AG04449 (cell line): ENCODE data around the gene NPAS2.

Source experiments
- CTCF ChIA-PET: fragments of 350-600 bp; formaldehyde crosslinking; extraction: SDS; loops from one replicate; lab custom pipeline; 2021; ENCODE audit warnings: antibody characterized with exemption; lab: Yijun Ruan, JAX
- POLR2A ChIA-PET: fragments of 400-600, 350-600 bp; formaldehyde crosslinking; extraction: SDS; loops from one replicate; lab custom pipeline; 2020; ENCODE audit warnings: antibody characterized with exemption, inconsistent platforms; lab: Yijun Ruan, JAX
- DNase-seq: peaks from one replicate; pipeline ENCODE4 v3.0.0-alpha.2; 2010; ENCODE audit warnings: low read depth, low spot score
- H3K4me3 ChIP-seq: 2 replicates; pipeline ENCODE4 v1.5.1; 2011; ENCODE audit warnings: low read depth, mild to moderate bottlenecking, control low read depth, low read length
- CTCF ChIP-seq: IDR thresholded peaks from one replicate; pipeline ENCODE4 v1.5.1; 2011; ENCODE audit warnings: mild to moderate bottlenecking, moderate library complexity, low read length, control low read depth, inconsistent platforms; ENCODE audit not compliant: insufficient read depth; ENCODE audit errors: missing control alignments

NPAS2 gene

GRCh38 chr2:100945930-100946607 is 126.1 kb downstream of the NPAS2 start:
- TF ChIP-seq CTCF: no peak
- CTCF ChIA-PET: interaction anchor here (1.5 kb wide), 1 partner anchor 216 kb away, joined by 5 read pairs; no protein-coding TSS in a partner anchor
- DNase-seq: no peak
- H3K4me3 ChIP-seq: no peak overlapping the region
- POLR2A ChIA-PET: no interaction called here

GRCh38 chr2:100948942-100949811 is 129.2 kb downstream of the NPAS2 start:
- no peak for DNase-seq
- ChIA-PET CTCF (interaction anchor here (1.4 to 1.7 kb wide), 2 partner anchors 10 to 219 kb away, joined by 3 read pairs; no protein-coding TSS in a partner anchor), POLR2A (interaction anchor here (1.0 kb wide), 1 partner anchor 14 kb away, joined by 4 read pairs; no protein-coding TSS in a partner anchor)
- no peak for TF ChIP-seq CTCF
- H3K4me3 ChIP-seq: no peak overlapping the region

- ChIA-PET POLR2A (no interaction called here), CTCF (no interaction called here)
These were observed 132.6 kb downstream of the NPAS2 start for GRCh38 chr2:100952512-100952911.

GRCh38 chr2:100953406-100954043 is 133.6 kb downstream of the NPAS2 start:
- DNase-seq: no peak
- H3K4me3 ChIP-seq: no peak overlapping the region
- POLR2A ChIA-PET: no interaction called here
- TF ChIP-seq CTCF: no peak
- CTCF ChIA-PET: interaction anchor here (2.2 kb wide), 1 partner anchor 223 kb away, joined by 6 read pairs; no protein-coding TSS in a partner anchor

More at GRCh38 chr2:100952512-100952911, 132.6 kb downstream of the NPAS2 start:
- no peak for TF ChIP-seq CTCF
- DNase-seq: no peak
- no peak overlapping the region for H3K4me3 ChIP-seq

GRCh38 chr2:100954044-100954420 is 134.1 kb downstream of the NPAS2 start:
- H3K4me3 ChIP-seq: no peak overlapping the region
- ChIA-PET POLR2A (no interaction called here), CTCF (interaction anchor here (2.2 kb wide), 1 partner anchor 223 kb away, joined by 6 read pairs; no protein-coding TSS in a partner anchor)
- TF ChIP-seq CTCF: no peak
- DNase-seq: no peak
